ENCODE data around the gene TRIM63.

GRCh38 chr1:26070963-26071342 is 3.5 kb upstream of the TRIM63 start:
- TF ChIP-seq ZNF830 (tag by site-specific recombination; IDR thresholded peaks at IDR 0.05; ENCODE audit: low read depth) (no peak), CTCF (tag by site-specific recombination; IDR thresholded peaks at IDR 0.05) (no peak), ZBTB26 (tag by site-specific recombination; optimal IDR thresholded peaks at IDR 0.05) (no peak), SETDB1 (IDR thresholded peaks at IDR 0.05; ENCODE audit: insufficient read length, low read length) (no peak), ZNF133 (tag by site-specific recombination; IDR thresholded peaks at IDR 0.05) (no peak), TSHZ1 (tag by site-specific recombination; IDR thresholded peaks at IDR 0.05; ENCODE audit: borderline replicate concordance) (no peak), ZNF140 (tag by site-specific recombination; IDR thresholded peaks at IDR 0.05) (no peak), ZNF341 (tag by site-specific recombination; IDR thresholded peaks at IDR 0.05; ENCODE audit: low read depth) (no peak), KLF17 (tag by site-specific recombination; IDR thresholded peaks at IDR 0.05) (no peak)
